Esophagus muscularis mucosa (tissue), 4 donors: Measurements from ENCODE around the gene KDM5C. TPM values are rescaled to one million over a fixed set of nuclear protein-coding genes. Genes with fewer than 3 reads are reported as not detected.

Experiments used
- DNase-seq: peaks from one replicate; pipeline ENCODE4 v3.0.0-alpha.2; 2017; ENCODE audit errors: extremely low spot score
- H3K27ac ChIP-seq, 4 donors: fragments of 200-600 bp; sonication (generic); replicated peaks in 1 of 4; 1 replicate in 3 of 4; 2 replicates in 1 of 4; pipeline ENCODE4 v1.5.1; 2016 to 2019; ENCODE audit warnings: mild to moderate bottlenecking in 1 of 4
- H3K27me3 ChIP-seq, 4 donors: fragments of 200-600 bp; sonication (generic); one replicate each; pipeline versions ENCODE4 v1.5.1 to v1.6.0; 2016 to 2019
- H3K36me3 ChIP-seq, 4 donors: fragments of 200-600 bp; sonication (generic); one replicate each; pipeline ENCODE4 v1.5.1; 2016 to 2019
- H3K4me1 ChIP-seq, 4 donors: fragments of 200-600 bp; sonication (generic); one replicate each; pipeline ENCODE4 v1.5.1; 2016 to 2019
- H3K4me3 ChIP-seq, 4 donors: fragments of 200-600 bp; sonication (generic); 1 replicate in 2 of 4; 2 replicates in 2 of 4; pipeline ENCODE4 v1.5.1; 2016 to 2019; ENCODE audit warnings: mild to moderate bottlenecking in 4 of 4, moderate library complexity in 1 of 4
- H3K9me3 ChIP-seq, 4 donors: fragments of 200-600 bp; sonication (generic); 1 replicate in 3 of 4; 2 replicates in 1 of 4; pipeline ENCODE4 v1.5.1; 2016 to 2019
- CTCF ChIP-seq, 3 experiments: fragments of 200-600 bp in 2 of 3; fragments of 450-650 bp in 1 of 3; sonication (generic) in 2 of 3; IDR thresholded peaks; one replicate each; pipeline ENCODE4 v1.5.1; 2017 to 2019; ENCODE audit warnings: antibody characterized with exemption in 3 of 3, mild to moderate bottlenecking in 2 of 3, moderate library complexity in 1 of 3
- EP300 ChIP-seq: sonication (generic); formaldehyde crosslinking; IDR thresholded peaks from one replicate; pipeline ENCODE4 v1.6.1; 2017; ENCODE audit warnings: antibody characterized with exemption
- POLR2A ChIP-seq: fragments of 450-650 bp; IDR thresholded peaks from one replicate; pipeline ENCODE4 v1.6.1; 2017; ENCODE audit warnings: antibody characterized with exemption, moderate library complexity, mild to moderate bottlenecking, low read depth
- POLR2AphosphoS5 ChIP-seq, 2 donors: sonication (generic); formaldehyde crosslinking; IDR thresholded peaks; one replicate each; pipeline ENCODE4 v1.6.1; 2017; ENCODE audit warnings: antibody characterized with exemption in 2 of 2
- WGBS: methylation state at CpG from one replicate; pipeline ENCODE4 v1.1.5; 2018; 5-methylcytosine and 5-hydroxymethylcytosine counted together
- intact Hi-C: fragments of 100-400 bp; cut with DNase I; formaldehyde crosslinking; loops from one replicate; pipeline ENCODE4 v1.15.1; 2023
- total RNA-seq, 4 donors: library from RNA; depleted of rRNA; stranded (reverse); fragments of >200 nt; gene quantifications; one replicate each; pipeline versions ENCODE4 v1.1.0 to v1.2.1, GENCODE V29; 2016

Gene KDM5C
- total RNA-seq, 4 donors from 2014 or later = 64.8 to 128 (median 85.2) TPM

- 52% methylated on average over 1 of the region's 1 CpG for WGBS
- DNase-seq = no peak
- Histone ChIP-seq H3K4me3 (no peak overlapping the region), H3K36me3 (peaks cover 0 to 41% (median 21%) of the 10 kb centered on the region in 4 donors), H3K27ac (no peak overlapping the region), H3K27me3 (no peaks in the 10 kb centered on the region), H3K4me1 (no peaks in the 10 kb centered on the region), H3K9me3 (no peaks in the 10 kb centered on the region)
- intact Hi-C loops = no loop called here
- peak in 2 of 3 experiments; percentile 9 to 12 for TF ChIP-seq CTCF (IDR thresholded peaks at IDR 0.05)
- no peak for TF ChIP-seq EP300
Measured at GRCh38 chrX:53244610-53245009, 19.6 kb upstream of the KDM5C start.

GRCh38 chrX:53242310-53242709 lies 17.3 kb upstream of the KDM5C start:
- TF ChIP-seq POLR2A (no peak), EP300 (no peak), CTCF (IDR thresholded peaks at IDR 0.05) (no peak), POLR2AphosphoS5 (IDR thresholded peaks at IDR 0.05) (no peak)
- no peaks in the 10 kb centered on the region for H3K4me1 ChIP-seq
- H3K9me3 ChIP-seq = no peaks in the 10 kb centered on the region
- DNase-seq = no peak
- no peak overlapping the region for H3K27ac ChIP-seq
- H3K4me3 ChIP-seq = no peak overlapping the region
- intact Hi-C loops = no loop called here
- H3K36me3 ChIP-seq = peaks cover 0 to 55% (median 26%) of the 10 kb centered on the region in 4 donors
- no peaks in the 10 kb centered on the region for H3K27me3 ChIP-seq
- WGBS = 81% methylated on average over 4 of the region's 4 CpGs

- Histone ChIP-seq H3K9me3 (no peaks in the 10 kb centered on the region), H3K36me3 (peaks cover 0 to 56% (median 29%) of the 10 kb centered on the region in 4 donors), H3K4me1 (no peaks in the 10 kb centered on the region), H3K27me3 (no peaks in the 10 kb centered on the region), H3K4me3 (no peak overlapping the region), H3K27ac (no peak overlapping the region)
- no peak for TF ChIP-seq EP300
- TF ChIP-seq POLR2A = no peak
- no peak for TF ChIP-seq POLR2AphosphoS5 (IDR thresholded peaks at IDR 0.05)
- no peak for TF ChIP-seq CTCF (IDR thresholded peaks at IDR 0.05)
- intact Hi-C loops = no loop called here
- DNase-seq = no peak
- 78% methylated on average over 7 of the region's 7 CpGs for WGBS
Measured at GRCh38 chrX:53241558-53241957, 16.6 kb upstream of the KDM5C start.

DNA sequence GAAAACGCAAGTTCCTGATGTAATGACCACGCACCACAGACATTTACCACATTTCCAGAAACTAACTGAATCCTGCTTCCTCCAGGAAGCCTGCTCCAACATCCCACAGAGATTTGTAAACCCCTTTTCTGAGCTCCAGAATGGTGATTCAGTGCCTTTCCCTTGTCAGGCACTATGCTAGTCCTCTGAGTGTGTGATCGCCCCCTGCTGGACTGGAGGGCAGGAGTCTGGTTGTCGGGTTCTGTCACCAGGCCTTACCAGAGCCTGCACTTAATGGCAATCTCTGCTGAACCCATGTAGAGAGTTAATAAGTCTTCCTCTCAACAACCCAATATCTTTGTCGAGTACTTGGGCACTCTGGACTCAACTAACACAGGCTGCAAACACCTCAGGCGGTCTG lies 14.5 kb upstream of the KDM5C start:
- intact Hi-C loops = no loop called here
- Histone ChIP-seq H3K27ac (no peak overlapping the region), H3K9me3 (no peaks in the 10 kb centered on the region), H3K4me3 (no peak overlapping the region), H3K4me1 (no peaks in the 10 kb centered on the region), H3K36me3 (peaks cover 0 to 76% (median 32%) of the 10 kb centered on the region in 4 donors), H3K27me3 (peaks cover 0 to 1% (median 0%) of the 10 kb centered on the region in 4 donors)
- TF ChIP-seq POLR2AphosphoS5 (IDR thresholded peaks at IDR 0.05) = no peak
- no peak for TF ChIP-seq CTCF (IDR thresholded peaks at IDR 0.05)
- no peak for TF ChIP-seq POLR2A
- no peak for TF ChIP-seq EP300
- no peak for DNase-seq
- WGBS = 69% methylated on average over 6 of the region's 6 CpGs

GRCh38 chrX:53237056-53237455 lies 12.0 kb upstream of the KDM5C start:
- Histone ChIP-seq H3K27me3 (peaks cover 0 to 3% (median 0%) of the 10 kb centered on the region in 4 donors), H3K4me1 (no peaks in the 10 kb centered on the region), H3K4me3 (no peak overlapping the region), H3K36me3 (peaks cover 0 to 67% (median 25%) of the 10 kb centered on the region in 4 donors), H3K27ac (no peak overlapping the region), H3K9me3 (no peaks in the 10 kb centered on the region)
- intact Hi-C loops = no loop called here
- WGBS = 72% methylated on average over 4 of the region's 10 CpGs
- no peak for DNase-seq
- TF ChIP-seq CTCF (IDR thresholded peaks at IDR 0.05) = no peak
- TF ChIP-seq EP300 = no peak
- TF ChIP-seq POLR2AphosphoS5 (IDR thresholded peaks at IDR 0.05) = no peak
- no peak for TF ChIP-seq POLR2A
